Right lobe of liver (tissue), 4 donors: ENCODE measurements around the gene FYN.

Source experiments
- CTCF ChIP-seq, 4 donors: fragments of 200-600 bp in 3 of 4; fragments of 450-650 bp in 1 of 4; IDR thresholded peaks; one replicate each; pipeline versions ENCODE4 v1.5.1 to v1.8.0; 2016 to 2022; ENCODE audit warnings: antibody characterized with exemption in 4 of 4, mild to moderate bottlenecking in 2 of 4
- POLR2A ChIP-seq: fragments of 450-650 bp; IDR thresholded peaks from one replicate; pipeline ENCODE4 v1.6.1; 2017; ENCODE audit warnings: antibody characterized with exemption, mild to moderate bottlenecking
- donor health status: DM: no; HTN: no; CAD: no.
- donor health status: DM: no; HTN: no; CAD: no.
- donor health status: DM: no; HTN: yes; CAD: no.

GRCh38 chr6:111688331-111688730 lies 184.9 kb downstream of the FYN start:
- TF ChIP-seq CTCF (IDR thresholded peaks at IDR 0.05) = no peak
- no peak for TF ChIP-seq POLR2A
